Dermis microvascular lymphatic vessel endothelial cell (primary cell): ENCODE results near the gene SPEF2. TPM values are rescaled to one million over a fixed set of nuclear protein-coding genes. Genes with fewer than 3 reads are reported as not detected.

Experiments
- DNase-seq, 2 donors: peaks; one replicate each; pipeline versions ENCODE4 v3.0.0 to v3.0.0-alpha.2; 2010; ENCODE audit warnings: low read depth in 2 of 2
- total RNA-seq: library from RNA; depleted of rRNA; stranded (reverse); fragments of >200 nt; gene quantifications from 2 replicates; pipeline ENCODE4 v1.2.1, GENCODE V29; 2014

SPEF2 gene
- total RNA-seq, 1 donor from 2014 or later: 0.13 TPM

DNA sequence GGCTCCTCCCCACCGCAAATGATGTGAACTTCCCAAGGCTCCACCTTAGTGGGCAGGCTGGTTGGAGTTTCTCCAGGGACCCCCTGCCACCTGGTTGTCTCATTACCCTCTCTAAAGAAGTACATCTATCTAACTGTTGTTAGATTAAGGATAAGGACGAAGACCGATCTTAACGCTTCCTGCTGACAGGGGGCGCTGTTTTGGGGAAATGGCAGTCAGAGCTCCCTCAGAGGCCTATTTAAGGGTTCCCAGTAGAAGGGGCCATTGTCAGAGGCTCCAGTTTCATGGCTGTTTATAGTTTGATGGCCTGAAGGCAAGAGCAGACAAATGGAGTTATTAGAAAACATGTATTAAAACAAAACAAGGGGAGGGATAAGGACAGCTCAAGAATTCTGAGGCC, 100.1 kb downstream of the SPEF2 start:
- no peak for DNase-seq

GRCh38 chr5:35735718-35736117, 118.1 kb downstream of the SPEF2 start:
- no peak for DNase-seq

GRCh38 chr5:35736280-35736679, 118.6 kb downstream of the SPEF2 start:
- DNase-seq: no peak

GRCh38 chr5:35741126-35741716, 123.6 kb downstream of the SPEF2 start:
- no peak for DNase-seq

DNA sequence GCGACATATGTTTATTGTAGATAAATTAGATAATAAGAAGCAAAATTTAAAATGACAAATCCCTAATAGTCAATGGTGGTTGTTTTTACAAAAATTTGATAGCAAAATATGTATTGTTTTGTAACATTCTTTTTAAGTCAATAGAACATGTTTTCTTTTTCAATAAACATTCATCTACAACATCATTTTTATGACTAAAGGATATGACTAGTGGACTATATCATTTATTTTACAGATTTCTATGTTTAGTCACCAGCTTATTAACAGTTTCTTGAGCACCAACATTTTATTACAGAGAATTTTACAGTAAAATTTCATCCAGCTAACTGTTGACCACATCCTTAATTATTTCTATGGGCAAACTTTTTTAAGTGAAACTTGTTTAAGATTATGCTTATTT, 124.3 kb downstream of the SPEF2 start:
- DNase-seq: no peak

- DNase-seq: no peak
Measured at GRCh38 chr5:35743644-35744043, 126.0 kb downstream of the SPEF2 start.

- DNase-seq: no peak
Measured at GRCh38 chr5:35745193-35745592, 127.5 kb downstream of the SPEF2 start.

DNA sequence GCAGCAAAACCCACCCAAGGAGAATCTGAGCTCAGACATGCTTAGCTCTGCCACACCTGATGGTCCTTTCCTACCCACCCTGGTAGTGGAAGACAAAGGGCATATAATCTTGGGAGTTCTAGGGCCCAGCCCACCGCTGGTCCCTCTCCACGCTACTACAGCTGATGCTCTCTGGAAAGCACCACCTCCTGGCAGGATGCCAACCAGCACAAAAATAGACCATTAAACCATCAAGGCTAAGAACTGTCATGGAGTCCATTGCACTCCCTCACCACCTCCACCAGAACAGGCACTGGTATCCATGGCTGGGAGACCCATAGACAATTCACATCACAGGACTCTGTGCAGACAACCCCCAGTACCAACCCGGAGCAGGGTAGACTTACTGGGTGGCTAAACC, 128.0 kb downstream of the SPEF2 start:
- DNase-seq: no peak

- DNase-seq: no peak
Measured at GRCh38 chr5:35752012-35752411, 134.3 kb downstream of the SPEF2 start.

GRCh38 chr5:35753500-35753899, 135.8 kb downstream of the SPEF2 start:
- DNase-seq: no peak

GRCh38 chr5:35754481-35754880, 136.8 kb downstream of the SPEF2 start:
- no peak for DNase-seq

GRCh38 chr5:35755966-35756365, 138.3 kb downstream of the SPEF2 start:
- DNase-seq: no peak

- DNase-seq: no peak
Measured at GRCh38 chr5:35758151-35758724, 140.6 kb downstream of the SPEF2 start.

DNA sequence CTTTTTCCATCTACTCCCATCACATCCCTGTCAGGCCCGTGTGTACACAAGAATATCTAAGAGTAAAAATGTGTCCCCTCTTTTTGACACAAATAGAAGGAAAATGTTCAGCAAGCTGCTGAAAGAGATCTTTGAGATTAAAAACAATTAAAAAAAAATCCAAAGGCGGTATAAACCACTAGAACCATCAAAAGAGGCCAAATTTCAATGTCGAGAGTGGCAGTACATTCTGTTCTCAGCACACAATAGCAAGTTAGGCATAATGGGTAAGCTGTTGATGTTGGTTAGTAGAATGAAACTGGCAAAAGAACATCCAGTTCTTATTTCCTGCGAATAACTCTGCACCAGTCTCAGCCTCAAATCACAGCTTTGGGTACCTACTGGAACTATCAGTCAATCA, 143.9 kb downstream of the SPEF2 start:
- DNase-seq: no peak

DNA sequence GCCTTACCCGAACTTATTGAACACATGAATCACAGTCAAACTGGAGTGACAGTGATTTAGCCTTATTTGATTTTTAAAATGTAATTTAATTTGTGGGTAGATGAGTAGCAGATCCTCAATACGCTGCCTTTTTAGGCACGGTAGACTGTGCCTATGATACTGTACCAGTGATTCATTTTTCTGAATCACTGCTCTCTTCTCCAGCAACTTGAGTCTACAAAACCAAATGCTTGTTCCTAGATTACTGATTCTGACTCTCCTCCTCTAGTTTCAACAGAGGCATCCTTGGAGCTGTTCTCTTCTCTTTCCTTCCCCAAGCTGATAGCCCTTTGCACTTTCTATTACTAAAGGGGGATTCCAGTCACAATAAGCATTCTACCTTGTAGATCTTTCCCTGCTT, 144.7 kb downstream of the SPEF2 start:
- no peak for DNase-seq

DNA sequence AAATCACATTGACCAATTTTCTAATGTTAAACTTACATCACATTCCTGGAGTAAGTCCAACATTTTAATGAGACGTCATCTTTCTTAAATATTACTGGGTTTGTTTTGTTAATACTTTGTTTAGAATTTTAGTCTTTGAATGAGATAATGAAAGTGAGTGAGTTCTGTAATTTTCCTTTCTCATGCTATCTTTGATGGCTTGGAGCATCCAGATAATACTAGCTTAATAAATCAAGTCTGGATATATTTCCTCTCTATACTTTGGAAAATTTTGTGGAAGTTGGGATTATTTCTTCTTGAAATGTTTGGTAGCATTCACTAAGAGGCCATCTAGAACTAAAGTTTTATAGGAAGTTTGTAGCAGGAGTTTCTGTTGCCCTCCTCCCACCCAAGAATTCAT, 148.3 kb downstream of the SPEF2 start:
- DNase-seq: no peak

- DNase-seq: no peak
Measured at GRCh38 chr5:35771300-35771699, 153.6 kb downstream of the SPEF2 start.

DNA sequence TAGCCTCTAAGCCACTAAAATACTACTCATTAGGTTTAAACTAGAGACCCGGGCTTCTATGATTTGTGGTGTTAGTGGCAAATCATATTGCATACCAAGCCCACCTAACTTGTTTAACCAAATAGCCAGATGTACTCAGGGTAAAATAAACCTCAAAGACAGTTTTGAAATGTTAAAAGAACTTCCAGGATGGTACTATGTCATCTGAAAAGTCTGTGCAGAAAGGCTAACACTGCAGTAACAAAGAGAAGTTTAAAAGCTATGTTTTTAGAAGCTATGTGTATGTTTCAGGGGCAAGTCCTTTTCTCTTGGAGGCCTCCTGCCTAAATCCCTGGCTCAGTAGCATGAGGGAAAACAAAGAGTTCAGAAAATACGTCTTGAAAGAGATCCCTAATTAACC, 154.2 kb downstream of the SPEF2 start:
- DNase-seq: no peak

GRCh38 chr5:35773967-35774366, 156.3 kb downstream of the SPEF2 start:
- no peak for DNase-seq

GRCh38 chr5:35776757-35777156, 159.1 kb downstream of the SPEF2 start:
- DNase-seq: no peak

- DNase-seq: peak; percentile 69 to 90
Measured at GRCh38 chr5:35777358-35778087, 159.9 kb downstream of the SPEF2 start.

DNA sequence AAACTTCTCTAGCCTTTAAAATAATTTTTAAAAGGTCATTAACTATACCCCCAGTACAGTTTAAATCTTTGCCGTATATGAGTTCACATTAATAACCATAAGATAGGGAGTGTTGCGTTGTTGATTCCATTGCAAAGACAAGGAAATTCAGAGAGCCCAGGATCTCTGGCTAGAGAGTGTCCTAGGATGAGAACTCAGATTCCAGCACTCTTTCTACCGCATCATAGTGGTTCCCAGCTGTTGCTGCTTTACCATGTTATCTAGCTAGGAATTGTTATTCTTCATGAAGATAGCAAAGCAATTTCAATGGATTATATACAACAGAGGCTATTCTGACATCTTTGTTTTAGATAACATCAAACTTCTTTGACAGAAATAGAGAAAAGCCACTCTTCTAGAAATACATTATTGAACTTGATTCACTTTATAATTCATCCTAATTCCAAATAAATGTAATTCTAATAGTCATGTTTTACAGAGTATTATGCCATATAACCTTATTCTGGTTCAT, 160.7 kb downstream of the SPEF2 start:
- no peak for DNase-seq

DNA sequence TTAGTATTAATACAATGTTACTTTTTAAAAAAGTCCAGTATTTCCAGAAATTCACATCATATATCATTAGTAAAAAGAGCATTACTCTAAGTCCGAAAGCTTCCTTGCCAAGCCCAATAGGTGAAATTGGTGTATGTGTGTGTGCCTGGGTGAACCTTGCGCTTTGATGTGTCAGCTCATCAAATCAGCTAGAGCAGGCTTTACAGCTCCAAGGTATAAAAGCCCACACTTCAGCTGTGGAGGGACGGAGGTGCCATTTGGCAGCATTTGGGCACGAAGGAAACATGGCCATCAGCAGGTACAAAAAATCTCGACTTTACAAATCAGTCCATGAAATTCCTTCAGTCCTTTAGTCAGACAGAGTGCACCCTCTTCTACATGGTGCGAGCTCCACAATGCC, 162.6 kb downstream of the SPEF2 start:
- DNase-seq: no peak
